ENCODE measurements around the gene PBXIP1. TPM values are rescaled to one million over a fixed set of nuclear protein-coding genes. Genes with fewer than 3 reads are reported as not detected.

PBXIP1 gene
- total and polyA plus RNA-seq, 2 experiments from 2014 or later: 53.0 to 61.0 TPM

- Histone ChIP-seq H3K27ac (peak overlapping the region; percentile 14), H2AFZ (no peak overlapping the region), H3K9me3 (ENCODE audit: low read depth) (no peaks in the 10 kb centered on the region), H3K36me3 (replicated peaks; ENCODE audit: insufficient read depth, low read depth) (no peaks in the 10 kb centered on the region), H3K4me3 (peak overlapping the region; percentile 7), H3K27me3 (no peaks in the 10 kb centered on the region), H3K9me2 (replicated peaks; ENCODE audit: insufficient read depth) (no peaks in the 10 kb centered on the region), H3K4me1 (ENCODE audit: insufficient read depth) (peaks cover 21% of the 10 kb centered on the region), H3K79me2 (peaks cover 66% of the 10 kb centered on the region), H3K4me2 (peak overlapping the region; percentile 75), H4K20me1 (ENCODE audit: insufficient read depth, poor library complexity, severe bottlenecking) (no peaks in the 10 kb centered on the region)
- no peak for TF ChIP-seq EZH2phosphoT487 (IDR thresholded peaks at IDR 0.05; ENCODE audit: low read depth, severe bottlenecking, unreplicated experiment)
- TF ChIP-seq EZH2 (IDR thresholded peaks at IDR 0.05; ENCODE audit: borderline replicate concordance): no peak
- no peak for TF ChIP-seq CTCF (IDR thresholded peaks at IDR 0.05; ENCODE audit: poor library complexity)
- 48% methylated on average over 5 of the region's 5 CpGs for WGBS (ENCODE audit: low lambda C conversion rate, missing lambda C conversion rate)
- no peak for DNase-seq (ENCODE audit: low spot score)
These were observed 13.3 kb upstream of the PBXIP1 start for GRCh38 chr1:154969246-154969645.

GRCh38 chr1:154968731-154969130 is 12.8 kb upstream of the PBXIP1 start:
- peaks cover 70% of the 10 kb centered on the region for H3K79me2 ChIP-seq
- H3K9me3 ChIP-seq (ENCODE audit: low read depth): no peaks in the 10 kb centered on the region
- no peak for DNase-seq (ENCODE audit: low spot score)
- WGBS (ENCODE audit: low lambda C conversion rate, missing lambda C conversion rate): 94% methylated on average over 3 of the region's 3 CpGs
- H3K4me1 ChIP-seq (ENCODE audit: insufficient read depth): peaks cover 21% of the 10 kb centered on the region
- TF ChIP-seq EZH2 (IDR thresholded peaks at IDR 0.05; ENCODE audit: borderline replicate concordance) (no peak), CTCF (IDR thresholded peaks at IDR 0.05; ENCODE audit: poor library complexity) (no peak), EZH2phosphoT487 (IDR thresholded peaks at IDR 0.05; ENCODE audit: low read depth, severe bottlenecking, unreplicated experiment) (no peak)
- H4K20me1 ChIP-seq (ENCODE audit: insufficient read depth, poor library complexity, severe bottlenecking): no peaks in the 10 kb centered on the region
- H3K4me2 ChIP-seq: peak overlapping the region; percentile 75
- H3K36me3 ChIP-seq (replicated peaks; ENCODE audit: insufficient read depth, low read depth): no peaks in the 10 kb centered on the region
- no peaks in the 10 kb centered on the region for H3K9me2 ChIP-seq (replicated peaks; ENCODE audit: insufficient read depth)
- no peak overlapping the region for H3K4me3 ChIP-seq
- no peaks in the 10 kb centered on the region for H3K27me3 ChIP-seq
- H2AFZ ChIP-seq: no peak overlapping the region
- H3K27ac ChIP-seq: no peak overlapping the region

- Histone ChIP-seq H3K4me2 (no peak overlapping the region), H3K79me2 (peaks cover 83% of the 10 kb centered on the region)
These were observed 11.5 kb upstream of the PBXIP1 start for GRCh38 chr1:154967331-154967950.

More at GRCh38 chr1:154967331-154967950, 11.5 kb upstream of the PBXIP1 start:
- DNase-seq (ENCODE audit: low spot score): no peak
- Histone ChIP-seq H4K20me1 (ENCODE audit: insufficient read depth, poor library complexity, severe bottlenecking) (no peaks in the 10 kb centered on the region), H3K9me2 (replicated peaks; ENCODE audit: insufficient read depth) (no peaks in the 10 kb centered on the region), H2AFZ (no peak overlapping the region), H3K27me3 (no peaks in the 10 kb centered on the region), H3K36me3 (replicated peaks; ENCODE audit: insufficient read depth, low read depth) (no peaks in the 10 kb centered on the region), H3K4me3 (no peak overlapping the region), H3K4me1 (ENCODE audit: insufficient read depth) (peaks cover 25% of the 10 kb centered on the region), H3K27ac (no peak overlapping the region), H3K9me3 (ENCODE audit: low read depth) (no peaks in the 10 kb centered on the region)
- no peak for TF ChIP-seq EZH2 (IDR thresholded peaks at IDR 0.05; ENCODE audit: borderline replicate concordance)
- TF ChIP-seq CTCF (IDR thresholded peaks at IDR 0.05; ENCODE audit: poor library complexity): no peak
- TF ChIP-seq EZH2phosphoT487 (IDR thresholded peaks at IDR 0.05; ENCODE audit: low read depth, severe bottlenecking, unreplicated experiment): no peak
- WGBS (ENCODE audit: low lambda C conversion rate, missing lambda C conversion rate): 84% methylated on average over 5 of the region's 5 CpGs

Data from hepatocyte (in vitro differentiated cells).